Ectodermal cell (in vitro differentiated cells): ENCODE data around the gene TLE4.

ENCODE experiments used
- H3K27ac ChIP-seq: 2 replicates; pipeline ENCODE4 v1.7.0; 2013; ENCODE audit warnings: mild to moderate bottlenecking, low read depth, low read length; ENCODE audit not compliant: insufficient read depth, poor library complexity, severe bottlenecking
- H3K27me3 ChIP-seq: 2 replicates; pipeline ENCODE4 v1.7.0; 2013; ENCODE audit warnings: mild to moderate bottlenecking, low read length; ENCODE audit not compliant: insufficient read depth, control insufficient read depth, poor library complexity, severe bottlenecking
- H3K36me3 ChIP-seq: one replicate; pipeline ENCODE4 v1.7.0; 2013; ENCODE audit warnings: low read length; ENCODE audit not compliant: control insufficient read depth, insufficient read depth
- H3K4me1 ChIP-seq: one replicate; pipeline ENCODE4 v1.7.0; 2013; ENCODE audit warnings: low read length; ENCODE audit not compliant: control insufficient read depth, insufficient read depth
- H3K4me3 ChIP-seq: 2 replicates; pipeline ENCODE4 v1.7.0; 2013; ENCODE audit warnings: low read depth, low read length, control low read depth; ENCODE audit not compliant: insufficient read depth
- H3K9me3 ChIP-seq: 2 replicates; pipeline ENCODE4 v1.7.0; 2013; ENCODE audit warnings: mild to moderate bottlenecking, low read length, moderate library complexity; ENCODE audit not compliant: control insufficient read depth
- WGBS, 2 experiments: methylation state at CpG; one replicate each; pipeline ENCODE4 v1.1.7; 2013; ENCODE audit warnings: missing lambda C conversion rate in 2 of 2; 5-methylcytosine and 5-hydroxymethylcytosine counted together

TLE4 gene

GRCh38 chr9:79769476-79770275 is 197.9 kb downstream of the TLE4 start:
- H3K27me3 ChIP-seq = no peaks in the 10 kb centered on the region
- 86 to 94% methylated on average over 4 of the region's 4 CpGs for WGBS, 2 experiments
- no peaks in the 10 kb centered on the region for H3K9me3 ChIP-seq
- H3K4me1 ChIP-seq = peaks cover 7% of the 10 kb centered on the region
- no peak overlapping the region for H3K27ac ChIP-seq
- H3K36me3 ChIP-seq = no peaks in the 10 kb centered on the region
- H3K4me3 ChIP-seq = no peak overlapping the region

GRCh38 chr9:79774356-79774755 is 202.6 kb downstream of the TLE4 start:
- no peak overlapping the region for H3K27ac ChIP-seq
- WGBS, 2 experiments = 96% methylated on average over 1 of the region's 1 CpG

More at GRCh38 chr9:79774356-79774755, 202.6 kb downstream of the TLE4 start:
- no peak overlapping the region for H3K4me3 ChIP-seq
- H3K4me1 ChIP-seq = no peaks in the 10 kb centered on the region
- no peaks in the 10 kb centered on the region for H3K27me3 ChIP-seq
- H3K9me3 ChIP-seq = no peaks in the 10 kb centered on the region
- no peaks in the 10 kb centered on the region for H3K36me3 ChIP-seq
